ENCODE results near the gene FZD1.

GRCh38 chr7:91293136-91293535 lies 28.9 kb downstream of the FZD1 start:
- TF ChIP-seq GATA2 (IDR thresholded peaks at IDR 0.05; ENCODE audit: low read depth, low read length): no peak
- no peak for TF ChIP-seq GATA3 (IDR thresholded peaks at IDR 0.05; ENCODE audit: low read depth, low read length)
